HS-27A (cell line): ENCODE measurements around the gene GOLGA8H.
"Not testable (repeated sequence)": the region's sequence is repeated elsewhere in the genome, so short reads cannot be mapped to it uniquely, and the experiment has no call there.

Experiments used
- DNase-seq: peaks from one replicate; pipeline ENCODE4 v3.0.0-alpha.2; 2012; ENCODE audit warnings: low read depth, missing footprints

Gene GOLGA8H, protein sequence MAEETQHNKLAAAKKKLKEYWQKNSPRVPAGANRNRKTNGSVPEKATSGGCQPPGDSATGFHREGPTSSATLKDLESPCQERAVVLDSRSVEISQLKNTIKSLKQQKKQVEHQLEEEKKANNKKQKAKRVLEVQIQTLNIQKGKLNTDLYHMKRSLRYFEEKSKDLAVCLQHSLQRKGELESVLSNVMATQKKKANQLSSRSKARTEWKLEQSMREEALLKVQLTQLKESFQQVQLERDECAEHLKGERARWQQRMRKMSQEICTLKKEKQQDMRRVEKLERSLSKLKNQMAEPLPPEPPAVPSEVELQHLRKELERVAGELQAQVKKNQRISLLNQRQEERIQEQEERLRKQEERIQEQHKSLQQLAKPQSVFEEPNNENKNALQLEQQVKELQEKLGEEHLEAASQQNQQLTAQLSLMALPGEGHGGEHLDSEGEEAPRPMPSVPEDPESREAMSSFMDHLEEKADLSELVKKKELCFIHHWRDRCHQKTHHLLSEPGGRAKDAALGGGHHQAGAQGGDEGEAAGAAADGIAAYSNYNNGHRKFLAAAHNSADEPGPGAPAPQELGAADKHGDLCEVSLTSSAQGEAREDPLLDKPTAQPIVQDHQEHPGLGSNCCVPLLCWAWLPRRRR

GRCh38 chr15:30603796-30604195 is at the start of gene GOLGA8H:
Gene GOLGA8H, plus strand, starts transcription at chr15:30604028. Its CDS starts 98 bp downstream, at chr15:30604126.
- DNase-seq = not testable (repeated sequence)

DNA sequence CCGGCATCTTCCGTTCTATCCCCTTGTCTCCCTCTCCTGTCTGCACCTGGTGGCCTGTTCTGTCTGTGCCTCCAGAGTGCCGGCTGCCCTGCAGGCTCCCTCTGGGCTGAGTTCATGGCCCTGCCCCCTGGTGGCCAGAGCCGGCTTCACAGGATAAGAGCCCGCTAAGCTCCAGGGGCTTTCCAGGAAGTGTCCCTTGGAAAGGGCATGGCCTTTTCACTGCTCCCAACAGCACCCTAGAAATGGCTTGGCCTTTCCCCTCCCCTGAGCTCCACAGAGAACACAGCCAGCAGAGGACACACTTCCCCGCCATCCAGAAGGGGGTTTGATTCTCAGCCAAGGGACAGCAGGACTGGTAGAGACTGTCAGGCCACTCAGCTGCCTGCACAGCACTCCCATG is 36.9 kb upstream of the GOLGA8H start:
- not testable (repeated sequence) for DNase-seq

GRCh38 chr15:30573012-30573491 is 30.8 kb upstream of the GOLGA8H start:
- not testable (repeated sequence) for DNase-seq

GRCh38 chr15:30579394-30579970 is 24.3 kb upstream of the GOLGA8H start:
- DNase-seq = not testable (repeated sequence)

- DNase-seq = not testable (repeated sequence)
These were observed 23.1 kb upstream of the GOLGA8H start for GRCh38 chr15:30580716-30581115.

DNA sequence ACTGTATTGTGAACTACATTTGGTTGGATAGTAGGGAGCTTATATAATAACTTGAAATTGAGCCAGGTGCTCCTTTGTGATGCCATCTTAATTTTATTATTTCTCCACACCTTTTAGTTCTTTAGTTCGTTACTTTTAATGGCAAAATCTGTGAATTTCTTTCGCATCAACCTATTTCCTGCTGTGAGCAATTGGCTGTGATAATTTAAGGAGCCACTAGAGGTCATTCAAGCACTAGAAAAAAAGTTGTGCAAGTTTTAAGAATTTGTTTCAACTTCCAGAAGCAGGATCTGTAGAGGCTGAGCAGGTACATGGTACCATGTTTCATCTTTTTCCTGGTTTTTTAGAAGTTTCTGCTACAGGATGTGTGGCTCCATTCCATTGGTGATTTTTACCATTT is 4.9 kb upstream of the GOLGA8H start:
- not testable (repeated sequence) for DNase-seq

DNA sequence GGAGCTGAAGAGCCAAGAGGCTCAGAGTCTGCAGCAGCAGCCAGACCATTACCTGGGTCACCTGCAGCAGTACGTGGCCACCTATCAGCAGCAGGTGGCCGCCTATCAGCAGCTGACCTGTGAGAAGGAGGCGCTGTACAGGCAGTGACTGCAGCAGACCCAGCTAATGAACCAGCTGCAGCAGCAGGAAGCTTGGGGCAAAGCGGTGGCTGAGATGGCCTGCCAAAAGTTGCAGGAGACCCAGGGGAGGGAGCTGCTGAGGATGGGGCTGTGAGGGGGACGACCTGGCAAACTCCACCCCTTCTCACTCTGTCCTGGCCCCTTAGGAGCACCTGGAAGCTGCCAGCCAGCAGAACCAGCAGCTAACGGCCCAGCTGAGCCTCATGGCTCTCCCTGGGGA is 8.4 kb downstream of the GOLGA8H start:
- not testable (repeated sequence) for DNase-seq

DNA sequence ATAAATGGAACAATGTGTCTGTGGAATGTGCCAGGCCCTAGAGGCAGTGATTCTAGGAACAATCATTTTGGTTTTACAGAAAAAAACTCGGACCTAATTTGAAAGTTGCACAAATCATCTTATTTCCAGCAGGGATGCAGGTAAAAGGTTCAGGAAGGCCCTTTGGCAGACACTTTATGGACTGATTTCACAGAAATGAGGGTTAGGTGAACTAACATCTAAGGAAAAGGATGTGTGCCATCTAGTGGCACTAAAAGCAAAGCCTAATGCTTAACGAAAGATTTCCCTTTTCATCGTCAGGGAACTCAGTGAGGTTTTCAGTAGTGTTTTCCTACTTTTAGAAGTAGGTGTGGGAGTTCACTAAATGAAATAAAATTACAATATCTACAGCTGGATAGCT is 17.5 kb downstream of the GOLGA8H start:
- DNase-seq = not testable (repeated sequence)

DNA sequence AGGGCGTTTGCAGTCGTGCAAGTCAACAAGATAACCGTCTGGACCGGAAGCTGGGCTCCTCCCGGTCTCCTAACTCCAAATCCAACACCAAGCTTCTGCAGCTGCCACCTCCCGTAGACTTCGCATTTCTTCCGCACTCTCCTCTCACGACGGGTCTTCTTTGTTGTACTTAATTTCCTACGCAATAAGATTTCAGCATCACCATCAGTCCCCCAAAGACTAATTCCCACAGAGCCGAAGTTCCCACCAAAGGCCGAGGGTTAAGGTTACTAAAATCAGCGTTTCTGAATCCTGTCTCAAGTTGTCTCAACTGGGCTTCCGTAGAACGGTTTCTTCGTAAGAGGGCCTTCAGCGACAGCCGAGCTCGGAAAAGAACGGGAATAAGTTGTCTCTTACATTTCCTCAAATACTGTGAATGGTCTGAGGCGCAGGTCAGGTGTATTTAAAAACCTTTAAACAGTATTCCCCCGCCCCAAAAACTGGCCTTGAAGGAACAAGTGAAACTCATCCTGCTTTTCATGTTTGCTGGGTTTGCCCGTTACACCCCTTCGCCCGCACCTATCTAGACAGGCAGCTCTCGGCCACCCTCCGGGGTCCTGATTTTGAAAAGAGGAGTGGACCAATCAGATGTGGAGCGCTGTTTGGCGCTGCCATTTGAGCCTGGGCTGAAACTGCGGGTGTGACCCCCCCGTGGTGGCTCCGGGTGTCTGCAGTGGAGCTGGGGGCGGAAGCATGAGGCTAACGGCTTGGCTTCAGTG is 21.8 kb downstream of the GOLGA8H start, which contains the start of gene ARHGAP11B:
Gene ARHGAP11B, plus strand, starts transcription at position 693 of the 758 bp plus-strand sequence.
- DNase-seq = peak; percentile 97

- not testable (repeated sequence) for DNase-seq
These were observed 22.4 kb downstream of the GOLGA8H start for GRCh38 chr15:30626194-30626565.

DNA sequence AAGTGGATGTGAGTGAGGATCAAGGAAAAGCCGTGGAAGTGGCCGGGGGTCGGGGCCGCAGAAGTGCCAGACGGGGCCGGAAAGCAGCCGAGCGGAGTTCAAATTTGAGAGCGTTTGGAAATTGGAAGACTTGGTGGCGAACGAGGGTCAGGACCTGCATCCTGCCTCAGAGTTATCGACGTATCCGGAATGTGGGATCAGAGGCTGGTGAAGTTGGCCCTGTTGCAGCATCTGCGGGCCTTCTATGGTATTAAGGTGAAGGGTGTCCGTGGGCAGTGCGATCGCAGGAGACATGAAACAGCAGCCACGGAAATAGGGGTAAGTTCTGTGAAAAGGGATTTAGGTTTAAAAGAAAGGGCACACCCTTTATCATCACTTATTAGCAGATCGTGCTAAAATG is 22.8 kb downstream of the GOLGA8H start:
- DNase-seq = not testable (repeated sequence)

DNA sequence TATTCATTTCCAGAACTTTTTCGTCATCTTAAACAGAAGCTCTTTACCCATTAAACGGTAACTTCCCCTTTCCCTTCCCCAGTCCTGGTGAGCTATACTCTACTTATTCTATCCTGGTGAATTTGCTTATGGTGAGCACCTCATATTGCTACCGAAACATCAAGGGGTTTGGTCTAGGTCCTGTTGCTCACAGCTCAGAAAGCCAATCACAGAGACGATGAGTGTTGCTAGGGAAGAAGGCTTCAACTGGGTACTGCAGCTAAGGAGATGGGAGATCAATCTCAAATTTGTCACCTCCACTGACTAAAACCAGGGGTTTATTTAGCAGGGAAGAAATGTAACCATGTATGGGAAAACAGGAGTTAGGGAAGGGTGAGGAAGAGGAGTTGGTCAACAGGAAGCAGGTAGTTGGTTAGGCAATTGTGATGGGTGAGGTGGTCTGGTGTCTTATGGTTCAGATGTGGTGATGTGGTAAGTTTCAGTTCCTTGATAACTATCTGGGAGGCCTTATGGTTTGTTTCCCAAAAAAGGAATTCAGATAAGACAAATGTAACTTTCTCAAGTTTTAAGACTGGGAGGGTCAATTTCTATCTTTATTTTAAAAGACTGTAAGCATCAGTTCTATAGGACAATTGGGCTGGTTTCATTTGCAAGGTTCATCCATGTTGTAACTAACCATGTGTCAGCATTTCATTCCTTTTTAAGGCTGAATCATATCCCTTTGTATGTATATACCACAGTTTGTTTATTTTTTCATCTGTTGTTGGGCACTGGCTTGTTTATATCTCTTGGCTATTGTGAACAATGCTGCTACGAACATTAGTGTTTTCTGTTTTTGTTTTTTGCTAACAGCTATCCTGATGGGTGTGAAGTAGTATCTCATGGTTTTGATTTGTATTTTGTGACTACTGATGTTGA is 46.4 kb downstream of the GOLGA8H start:
- no peak for DNase-seq

GRCh38 chr15:30661154-30661553 is 57.3 kb downstream of the GOLGA8H start:
- not testable (repeated sequence) for DNase-seq
